Suprapubic skin (tissue), 4 donors: ENCODE results near the gene RNF227.

Experiments used
- CTCF ChIP-seq, 2 donors: fragments of 200-600 bp in 1 of 2; fragments of 450-650 bp in 1 of 2; sonication (generic) in 1 of 2; IDR thresholded peaks; one replicate each; pipeline ENCODE4 v1.5.1; 2016 to 2019; ENCODE audit warnings: antibody characterized with exemption in 2 of 2, mild to moderate bottlenecking in 1 of 2, moderate library complexity in 1 of 2
- EP300 ChIP-seq: sonication (generic); formaldehyde crosslinking; IDR thresholded peaks from one replicate; pipeline ENCODE4 v1.6.1; 2017; ENCODE audit warnings: antibody characterized with exemption
- POLR2A ChIP-seq, 2 donors: fragments of 450-650 bp; IDR thresholded peaks; one replicate each; pipeline ENCODE4 v1.6.1; 2017; ENCODE audit warnings: antibody characterized with exemption in 2 of 2, mild to moderate bottlenecking in 2 of 2, moderate library complexity in 2 of 2
- POLR2AphosphoS5 ChIP-seq, 3 donors: sonication (generic); formaldehyde crosslinking; IDR thresholded peaks; one replicate each; pipeline ENCODE4 v1.6.1; 2017; ENCODE audit warnings: antibody characterized with exemption in 3 of 3

GRCh38 chr17:7903154-7904103 is 12.7 kb downstream of the RNF227 start:
- TF ChIP-seq POLR2A (IDR thresholded peaks at IDR 0.05) (no peak), POLR2AphosphoS5 (IDR thresholded peaks at IDR 0.05) (no peak), CTCF (IDR thresholded peaks at IDR 0.05) (no peak), EP300 (no peak)
